ENCODE data around the gene CADPS2.

Gene CADPS2

GRCh38 chr7:122304319-122304975 is 581.8 kb downstream of the CADPS2 start, which contains the start of gene FEZF1:
TSS of gene FEZF1 (minus strand) at chr7:122304750. CDS start at chr7:122304437, 313 bp downstream.
- Histone ChIP-seq H3K4me1 (ENCODE audit: insufficient read depth, low read length) (no peaks in the 10 kb centered on the region), H3K79me2 (ENCODE audit: insufficient read depth, low read length) (no peaks in the 10 kb centered on the region), H3K27ac (ENCODE audit: low read length) (no peak within 1 kb of the TSS), H4K20me1 (ENCODE audit: insufficient read depth, low read length) (no peaks in the 10 kb centered on the region), H3K9me3 (ENCODE audit: insufficient read depth, low read length, severe bottlenecking) (peaks cover 12% of the 10 kb centered on the region), H2AFZ (ENCODE audit: low read depth, low read length) (no peak within 1 kb of the TSS), H3K4me2 (ENCODE audit: insufficient read depth, low read length) (no peak within 1 kb of the TSS), H3K9ac (ENCODE audit: low read depth, low read length) (no peak within 1 kb of the TSS), H3K27me3 (ENCODE audit: insufficient read depth, low read length, poor library complexity) (no peaks in the 10 kb centered on the region), H3K36me3 (ENCODE audit: insufficient read depth, low read length) (no peaks in the 10 kb centered on the region), H3K4me3 (ENCODE audit: low read depth in 1 of 2, low read length in 2 of 2) (no peak within 1 kb of the TSS)
- no peak for DNase-seq
- no peak for ATAC-seq (ENCODE audit: insufficient read depth, low read depth)
- TF ChIP-seq CTCF (IDR thresholded peaks at IDR 0.05; ENCODE audit: borderline replicate concordance, extremely low read depth, low read length, poor library complexity, severe bottlenecking) (no peak), EZH2 (IDR thresholded peaks at IDR 0.05; ENCODE audit: borderline replicate concordance, low read depth, low read length, severe bottlenecking) (no peak)

DNA sequence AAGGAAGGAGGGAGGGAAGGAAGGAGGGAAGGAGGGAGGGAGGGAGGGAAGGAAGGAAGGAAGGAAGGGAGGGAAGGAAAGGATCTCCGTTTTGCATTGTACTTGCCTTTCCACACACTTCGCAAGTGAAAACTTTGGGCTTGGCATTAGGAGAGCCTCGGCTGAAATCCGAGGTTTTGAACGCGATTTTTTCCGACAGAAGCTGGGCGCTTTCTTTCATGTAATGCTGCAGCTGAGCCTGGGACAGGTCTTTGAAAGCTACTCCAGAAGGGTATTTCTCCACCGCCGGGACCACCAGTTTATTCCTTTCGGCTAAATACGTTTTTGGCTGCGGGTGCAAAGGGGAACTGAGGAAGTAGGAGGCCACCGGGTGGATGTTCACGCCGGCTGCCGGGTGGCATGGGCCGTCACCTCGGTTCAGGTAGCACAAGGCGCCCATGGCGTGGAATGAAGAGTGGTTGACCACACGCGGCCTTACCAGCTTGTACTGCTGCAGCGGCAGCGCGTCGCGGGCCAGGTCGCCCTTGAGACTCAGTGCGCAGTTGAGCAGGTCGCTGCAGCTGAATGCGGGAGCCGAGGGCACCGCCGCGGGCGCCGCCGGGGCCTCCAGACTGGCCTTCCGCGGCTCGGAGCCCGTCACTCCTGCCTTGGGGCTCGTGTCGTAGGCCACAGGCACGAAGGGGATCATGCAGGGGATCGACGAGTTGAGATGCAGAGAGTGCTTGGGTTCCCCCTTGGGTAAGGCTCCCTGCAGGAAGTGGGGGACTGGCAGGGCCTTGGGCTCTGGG is 582.5 kb downstream of the CADPS2 start:
- ATAC-seq (ENCODE audit: insufficient read depth, low read depth): no peak
- Histone ChIP-seq H3K27ac (ENCODE audit: low read length) (no peak overlapping the region), H3K4me3 (ENCODE audit: low read depth in 1 of 2, low read length in 2 of 2) (no peak overlapping the region), H3K9ac (ENCODE audit: low read depth, low read length) (no peak overlapping the region), H3K27me3 (ENCODE audit: insufficient read depth, low read length, poor library complexity) (no peaks in the 10 kb centered on the region), H3K9me3 (ENCODE audit: insufficient read depth, low read length, severe bottlenecking) (peaks cover 12% of the 10 kb centered on the region), H3K79me2 (ENCODE audit: insufficient read depth, low read length) (no peaks in the 10 kb centered on the region), H2AFZ (ENCODE audit: low read depth, low read length) (no peak overlapping the region), H4K20me1 (ENCODE audit: insufficient read depth, low read length) (no peaks in the 10 kb centered on the region), H3K36me3 (ENCODE audit: insufficient read depth, low read length) (no peaks in the 10 kb centered on the region), H3K4me1 (ENCODE audit: insufficient read depth, low read length) (no peaks in the 10 kb centered on the region), H3K4me2 (ENCODE audit: insufficient read depth, low read length) (no peak overlapping the region)
- TF ChIP-seq CTCF (IDR thresholded peaks at IDR 0.05; ENCODE audit: borderline replicate concordance, extremely low read depth, low read length, poor library complexity, severe bottlenecking): no peak
- TF ChIP-seq EZH2 (IDR thresholded peaks at IDR 0.05; ENCODE audit: borderline replicate concordance, low read depth, low read length, severe bottlenecking): no peak
- no peak for DNase-seq

GRCh38 chr7:122302761-122303530 is 583.3 kb downstream of the CADPS2 start:
- TF ChIP-seq EZH2 (IDR thresholded peaks at IDR 0.05; ENCODE audit: borderline replicate concordance, low read depth, low read length, severe bottlenecking) (no peak), CTCF (IDR thresholded peaks at IDR 0.05; ENCODE audit: borderline replicate concordance, extremely low read depth, low read length, poor library complexity, severe bottlenecking) (no peak)
- Histone ChIP-seq H4K20me1 (ENCODE audit: insufficient read depth, low read length) (no peaks in the 10 kb centered on the region), H3K27me3 (ENCODE audit: insufficient read depth, low read length, poor library complexity) (no peaks in the 10 kb centered on the region), H3K4me1 (ENCODE audit: insufficient read depth, low read length) (no peaks in the 10 kb centered on the region), H3K36me3 (ENCODE audit: insufficient read depth, low read length) (no peaks in the 10 kb centered on the region), H3K79me2 (ENCODE audit: insufficient read depth, low read length) (no peaks in the 10 kb centered on the region), H3K27ac (ENCODE audit: low read length) (no peak overlapping the region), H2AFZ (ENCODE audit: low read depth, low read length) (no peak overlapping the region), H3K9me3 (ENCODE audit: insufficient read depth, low read length, severe bottlenecking) (peaks cover 12% of the 10 kb centered on the region), H3K9ac (ENCODE audit: low read depth, low read length) (no peak overlapping the region), H3K4me2 (ENCODE audit: insufficient read depth, low read length) (no peak overlapping the region), H3K4me3 (ENCODE audit: low read depth in 1 of 2, low read length in 2 of 2) (no peak overlapping the region)
- no peak for ATAC-seq (ENCODE audit: insufficient read depth, low read depth)
- DNase-seq: no peak
